Thyroid gland (tissue), 4 donors: ENCODE results near the gene CPA5. TPM values are rescaled to one million over a fixed set of nuclear protein-coding genes. Genes with fewer than 3 reads are reported as not detected.

ENCODE experiments used
- DNase-seq, 2 donors: peaks; one replicate each; pipeline ENCODE4 v3.0.0-alpha.2; 2019
- H3K27ac ChIP-seq, 3 donors: fragments of 200-600 bp; sonication (generic); 1 replicate in 2 of 3; 2 replicates in 1 of 3; pipeline ENCODE4 v1.5.1; 2016 to 2019; ENCODE audit warnings: mild to moderate bottlenecking in 1 of 3, moderate library complexity in 1 of 3
- H3K27me3 ChIP-seq: fragments of 200-600 bp; sonication (generic); one replicate; pipeline ENCODE4 v1.5.1; 2019
- H3K36me3 ChIP-seq, 2 donors: fragments of 200-600 bp; sonication (generic); one replicate each; pipeline ENCODE4 v1.5.1; 2016 to 2019
- H3K4me1 ChIP-seq, 2 donors: fragments of 200-600 bp; sonication (generic); one replicate each; pipeline ENCODE4 v1.5.1; 2017 to 2019
- H3K4me3 ChIP-seq, 3 donors: fragments of 200-600 bp; sonication (generic); replicated peaks in 1 of 3; 1 replicate in 2 of 3; 2 replicates in 1 of 3; pipeline ENCODE4 v1.5.1; 2016; ENCODE audit warnings: mild to moderate bottlenecking in 1 of 3
- H3K9me3 ChIP-seq: fragments of 200-600 bp; sonication (generic); one replicate; pipeline ENCODE4 v1.5.1; 2017
- CTCF ChIP-seq, 6 experiments: fragments of 200-600 bp in 3 of 6; fragments of 450-650 bp in 3 of 6; sonication (generic) in 3 of 6; IDR thresholded peaks; one replicate each; pipeline ENCODE4 v1.5.1; 2016 to 2019; ENCODE audit warnings: antibody characterized with exemption in 6 of 6, mild to moderate bottlenecking in 2 of 6, inconsistent platforms in 1 of 6, moderate library complexity in 1 of 6
- POLR2A ChIP-seq, 2 donors: fragments of 450-650 bp; IDR thresholded peaks; one replicate each; pipeline ENCODE4 v1.6.1; 2017; ENCODE audit warnings: antibody characterized with exemption in 2 of 2, mild to moderate bottlenecking in 2 of 2, moderate library complexity in 1 of 2
- WGBS, 2 donors: methylation state at CpG; one replicate each; pipeline ENCODE4 v1.1.5; 2017; 5-methylcytosine and 5-hydroxymethylcytosine counted together
- intact Hi-C: fragments of 100-400 bp; cut with DNase I; formaldehyde crosslinking; loops from one replicate; pipeline ENCODE4 v1.15.1; 2023
- total RNA-seq, 4 donors: library from RNA; depleted of rRNA; stranded (reverse); fragments of >200 nt; gene quantifications; one replicate each; pipeline ENCODE4 v1.2.3, GENCODE V29; 2016

CPA5 gene
- total RNA-seq, 4 donors from 2014 or later, result not detected

DNA sequence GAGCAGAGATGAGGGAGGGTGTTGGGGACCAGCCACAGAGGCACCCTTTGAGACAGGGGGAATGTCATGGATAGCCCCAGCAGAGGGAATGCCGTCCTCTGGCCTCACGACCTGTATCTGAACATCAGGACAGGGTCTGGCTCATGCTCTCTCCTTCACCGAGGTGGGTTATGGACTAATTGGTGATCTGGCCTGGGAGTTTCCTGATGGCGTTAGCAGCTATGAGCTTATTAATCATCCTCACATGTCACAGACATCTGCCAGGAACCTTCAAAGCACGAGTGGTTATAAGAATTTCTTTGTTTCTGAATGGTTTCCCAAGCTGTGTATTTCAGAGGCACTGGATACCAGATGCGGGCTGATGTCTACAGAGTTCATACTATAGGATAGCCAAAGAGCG, 44.8 kb upstream of the CPA5 start:
- H3K27ac ChIP-seq, result no peak overlapping the region
- no peak for DNase-seq
- H3K4me3 ChIP-seq, result no peak overlapping the region
- no peak for TF ChIP-seq CTCF (IDR thresholded peaks at IDR 0.05)
- TF ChIP-seq POLR2A (IDR thresholded peaks at IDR 0.05), result no peak
- 92 to 95% methylated on average over 7 of the region's 7 CpGs for WGBS, 2 donors
- no peaks in the 10 kb centered on the region for H3K4me1 ChIP-seq
- H3K9me3 ChIP-seq, result no peaks in the 10 kb centered on the region
- H3K36me3 ChIP-seq, result no peaks in the 10 kb centered on the region
- H3K27me3 ChIP-seq, result no peaks in the 10 kb centered on the region
- intact Hi-C loops, result no loop called here

DNA sequence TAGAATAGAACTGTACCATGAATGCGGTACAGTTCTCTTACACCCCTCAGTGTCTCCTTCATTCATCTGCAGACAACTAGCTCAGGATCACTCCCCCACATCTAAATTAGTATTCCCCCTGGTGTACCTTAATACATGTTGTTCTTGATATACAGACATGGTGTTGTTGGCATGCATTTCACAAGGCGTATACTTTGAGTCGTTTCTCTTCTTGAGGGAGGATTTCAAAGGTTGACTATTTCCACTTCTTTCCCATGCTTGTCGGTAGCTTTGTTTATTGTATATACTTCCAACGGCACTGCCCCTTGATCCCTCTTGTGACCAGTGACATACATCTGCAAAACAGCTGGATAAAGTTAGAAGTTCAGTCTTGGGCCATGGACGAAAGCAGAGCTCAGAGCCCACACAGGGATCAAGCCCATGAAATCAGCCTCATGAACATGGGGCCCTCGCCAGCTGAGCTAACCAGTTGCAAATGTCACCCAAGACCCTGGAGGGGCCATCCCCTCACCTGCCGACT, 43.1 kb upstream of the CPA5 start:
- no peak overlapping the region for H3K4me3 ChIP-seq
- H3K4me1 ChIP-seq, result no peaks in the 10 kb centered on the region
- TF ChIP-seq CTCF (IDR thresholded peaks at IDR 0.05) (no peak), POLR2A (IDR thresholded peaks at IDR 0.05) (no peak)

GRCh38 chr7:130302649-130303048, 42.0 kb upstream of the CPA5 start:
- Histone ChIP-seq H3K36me3 (no peaks in the 10 kb centered on the region), H3K9me3 (no peaks in the 10 kb centered on the region), H3K27ac (no peak overlapping the region), H3K27me3 (no peaks in the 10 kb centered on the region), H3K4me1 (no peaks in the 10 kb centered on the region), H3K4me3 (no peak overlapping the region)
- no peak for DNase-seq
- intact Hi-C loops, result no loop called here
- TF ChIP-seq POLR2A (IDR thresholded peaks at IDR 0.05) (no peak), CTCF (IDR thresholded peaks at IDR 0.05) (no peak)

More for the DNA sequence above, 43.1 kb upstream of the CPA5 start:
- H3K27me3 ChIP-seq, result no peaks in the 10 kb centered on the region
- H3K27ac ChIP-seq, result no peak overlapping the region
- DNase-seq, result no peak
- 71% methylated on average over 7 to 8 of the region's 8 CpGs for WGBS, 2 donors
- H3K9me3 ChIP-seq, result no peaks in the 10 kb centered on the region
- no peaks in the 10 kb centered on the region for H3K36me3 ChIP-seq
- intact Hi-C loops, result no loop called here

DNA sequence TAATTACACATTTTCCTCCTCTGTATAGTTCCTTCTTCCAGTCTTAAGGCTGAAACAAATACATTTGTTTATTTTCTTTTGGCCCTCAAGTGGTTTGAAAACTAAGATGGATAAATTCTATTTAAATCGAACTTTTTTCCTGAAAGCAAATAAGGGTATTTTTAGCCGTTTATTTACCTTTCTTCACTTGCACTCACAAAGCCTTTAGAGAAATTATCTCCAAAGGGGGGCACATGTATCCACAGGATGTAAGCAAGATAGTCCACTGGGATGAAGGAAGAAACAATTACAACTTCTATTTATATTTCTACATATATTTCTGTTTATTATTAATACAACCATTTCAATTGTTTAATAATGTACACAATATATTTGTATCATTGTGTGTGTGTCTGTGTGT, 41.5 kb upstream of the CPA5 start:
- 69 to 70% methylated on average over 2 of the region's 2 CpGs for WGBS, 2 donors
- Histone ChIP-seq H3K9me3 (no peaks in the 10 kb centered on the region), H3K36me3 (no peaks in the 10 kb centered on the region), H3K4me3 (no peak overlapping the region), H3K4me1 (no peaks in the 10 kb centered on the region), H3K27me3 (no peaks in the 10 kb centered on the region), H3K27ac (no peak overlapping the region)
- no peak for DNase-seq
- TF ChIP-seq POLR2A (IDR thresholded peaks at IDR 0.05) (no peak), CTCF (IDR thresholded peaks at IDR 0.05) (no peak)
- intact Hi-C loops, result no loop called here

DNA sequence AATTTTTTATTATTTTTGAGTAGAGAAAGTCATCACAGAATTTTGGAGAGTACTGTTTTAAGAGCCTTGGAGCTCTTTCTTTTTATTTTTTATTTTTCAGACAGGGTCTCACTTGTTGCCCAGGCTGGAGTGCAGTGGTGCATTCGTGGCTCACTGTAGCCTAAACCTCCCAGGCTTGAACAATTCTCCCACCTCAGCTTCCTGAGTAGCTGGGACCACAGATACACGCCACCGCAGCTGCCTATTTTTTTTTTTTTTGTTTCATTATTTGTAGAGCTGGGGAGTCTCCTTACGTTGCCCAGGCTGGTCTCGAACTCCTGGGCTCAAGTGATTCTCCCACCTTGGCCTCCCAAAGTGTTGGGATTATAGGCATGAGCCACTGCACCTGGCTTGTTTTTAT, 41.1 kb upstream of the CPA5 start:
- no peaks in the 10 kb centered on the region for H3K9me3 ChIP-seq
- no peak for TF ChIP-seq POLR2A (IDR thresholded peaks at IDR 0.05)
- no peak for TF ChIP-seq CTCF (IDR thresholded peaks at IDR 0.05)
- intact Hi-C loops, result no loop called here
- 73 to 85% methylated on average over 5 of the region's 5 CpGs for WGBS, 2 donors
- H3K4me3 ChIP-seq, result no peak overlapping the region
- H3K36me3 ChIP-seq, result no peaks in the 10 kb centered on the region
- no peaks in the 10 kb centered on the region for H3K27me3 ChIP-seq
- H3K4me1 ChIP-seq, result no peaks in the 10 kb centered on the region
- no peak for DNase-seq
- no peak overlapping the region for H3K27ac ChIP-seq
